Putamen (tissue), 1 donor: Measurements from ENCODE around the gene SH2D6.
"Not testable (repeated sequence)": the region's sequence is repeated elsewhere in the genome, so short reads cannot be mapped to it uniquely, and the experiment has no call there.

Experiments used
- DNase-seq: peaks from one replicate; pipeline ENCODE4 v3.0.0-alpha.2; 2016; ENCODE audit warnings: low spot score

The SH2D6 gene

DNA sequence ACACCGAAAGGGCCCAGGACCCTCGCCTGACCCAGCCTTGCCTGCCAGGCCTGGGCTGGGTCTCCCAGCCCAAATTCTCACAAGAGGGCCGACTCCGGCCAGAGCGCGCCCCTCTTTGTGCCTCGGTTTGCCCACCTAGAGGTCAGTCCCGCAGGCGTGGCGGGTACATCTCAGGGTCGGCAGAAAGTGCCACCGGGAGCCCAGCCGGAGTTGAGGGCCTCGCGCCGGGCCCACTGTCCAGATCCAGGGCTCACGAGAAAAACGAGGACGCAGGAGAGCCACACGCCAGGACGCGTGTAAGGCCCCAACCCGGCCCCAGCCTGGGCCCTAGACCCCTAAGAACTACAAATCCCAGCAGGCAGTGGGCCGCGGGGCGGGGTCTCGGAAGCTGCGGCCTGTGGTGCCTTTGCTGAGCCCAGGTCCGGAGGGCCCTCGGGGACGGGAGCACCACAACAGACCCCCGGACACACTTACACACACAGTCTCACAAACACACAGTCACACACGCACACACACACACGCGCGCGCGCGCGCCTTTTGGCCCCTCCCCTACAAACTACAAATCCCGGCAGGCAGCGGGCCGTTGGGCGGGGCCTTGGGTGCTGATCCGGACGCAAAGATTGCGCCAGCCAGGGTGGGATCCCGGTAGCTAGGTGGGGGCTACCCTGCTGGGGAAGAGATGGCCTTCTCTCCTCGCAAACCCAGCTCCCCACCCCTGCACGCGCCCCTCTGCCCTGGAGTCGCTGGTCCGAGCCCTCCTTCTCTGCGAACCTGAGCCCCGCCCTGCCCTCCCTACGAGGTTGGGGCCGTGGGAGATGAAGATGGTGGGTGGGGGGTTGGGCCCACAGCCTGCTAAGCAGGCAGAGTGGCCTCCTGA is at the start of gene SH2D6:
TSS of gene SH2D6 (plus strand) at position 583 of the 877 bp plus-strand sequence. CDS start 10,752 bp downstream, outside the sequence.
- DNase-seq = peak; percentile 84

DNA sequence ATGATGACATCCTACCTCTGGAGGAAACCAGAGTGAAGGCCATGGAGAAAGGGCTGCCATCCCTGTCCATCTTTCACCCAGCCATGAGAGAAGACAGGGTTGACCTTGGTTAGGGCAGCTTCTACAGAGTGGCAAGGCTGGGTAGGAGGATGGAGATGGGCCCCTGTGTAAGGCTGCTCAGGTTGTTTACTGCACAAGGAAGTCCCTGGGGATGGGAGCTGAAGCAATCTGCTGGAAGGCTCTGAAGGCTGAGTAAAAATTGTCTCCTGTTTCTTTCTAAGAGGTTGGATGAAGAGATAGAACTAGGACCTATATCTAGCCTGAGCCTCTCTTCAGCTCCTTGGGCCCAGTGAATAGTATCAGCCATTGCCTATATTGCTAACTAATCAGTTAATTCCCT is 49.6 kb upstream of the SH2D6 start:
- no peak for DNase-seq

DNA sequence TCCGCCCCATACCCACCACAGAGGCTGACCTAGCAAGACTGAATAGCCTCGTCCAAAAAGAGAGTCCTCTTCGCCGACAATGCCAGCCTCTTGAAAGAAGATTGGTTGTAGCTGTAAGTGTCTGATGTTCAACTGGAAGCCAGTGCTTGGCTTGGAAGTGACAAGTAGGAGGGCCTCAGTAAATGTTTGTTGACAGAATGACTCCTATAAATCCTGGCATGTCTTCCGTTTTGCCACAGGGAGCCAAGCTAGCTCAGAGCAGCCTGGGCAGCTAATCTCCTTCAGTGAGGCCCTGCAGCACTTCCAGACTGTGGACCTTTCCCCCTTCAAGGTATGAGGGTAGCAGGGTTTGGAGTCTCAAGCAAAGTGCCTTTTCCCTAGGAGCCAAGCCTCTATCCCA is 49.0 kb upstream of the SH2D6 start:
- DNase-seq = no peak

- no peak for DNase-seq
Measured at GRCh38 chr2:85371045-85371444, 47.5 kb upstream of the SH2D6 start.

GRCh38 chr2:85376291-85377065 is 42.0 kb upstream of the SH2D6 start:
- DNase-seq = no peak

- no peak for DNase-seq
Measured at GRCh38 chr2:85377083-85377482, 41.4 kb upstream of the SH2D6 start.

- DNase-seq = no peak
Measured at GRCh38 chr2:85378257-85378656, 40.3 kb upstream of the SH2D6 start.

DNA sequence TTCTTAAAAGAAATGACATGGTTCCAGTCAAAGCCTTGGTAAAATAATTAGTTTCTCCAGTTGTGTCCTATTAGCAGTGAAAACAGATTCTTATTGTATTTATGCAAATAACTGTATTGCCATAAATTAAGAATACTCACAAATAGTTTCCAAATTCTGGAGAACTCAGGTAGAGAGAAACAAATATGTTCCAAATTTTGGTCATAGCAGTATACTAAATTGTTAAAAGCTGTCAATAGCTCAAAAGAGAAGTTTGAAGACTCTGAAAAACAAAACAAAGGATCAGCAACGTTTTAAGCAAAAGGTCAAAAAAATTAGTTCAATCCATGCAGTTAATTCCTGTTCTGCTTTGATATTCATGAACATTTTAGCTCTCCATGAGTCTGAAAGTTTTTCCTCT is 38.5 kb upstream of the SH2D6 start:
- no peak for DNase-seq

- not testable (repeated sequence) for DNase-seq
Measured at GRCh38 chr2:85383151-85383550, 35.4 kb upstream of the SH2D6 start.

- DNase-seq = no peak
Measured at GRCh38 chr2:85383850-85384249, 34.7 kb upstream of the SH2D6 start.

DNA sequence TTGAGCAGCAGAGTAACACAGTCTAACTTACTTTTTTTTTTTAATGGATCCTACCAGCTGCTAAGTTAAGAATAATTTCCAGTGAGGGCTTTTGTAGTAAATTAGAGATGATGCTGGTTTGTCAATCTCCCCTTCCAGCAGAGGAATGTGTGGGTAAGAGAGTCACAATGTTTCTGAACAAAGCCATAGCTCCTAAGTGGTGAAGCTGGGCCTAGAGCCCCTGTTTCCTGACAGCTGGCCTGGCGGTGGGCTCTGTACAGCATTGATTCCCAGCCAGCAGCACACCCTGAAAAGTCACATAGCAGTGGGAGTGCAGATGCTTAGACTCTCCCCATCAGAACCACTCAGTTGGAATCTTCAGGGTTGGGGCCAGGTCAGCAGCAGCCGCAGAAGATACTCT is 32.8 kb upstream of the SH2D6 start:
- DNase-seq = no peak

DNA sequence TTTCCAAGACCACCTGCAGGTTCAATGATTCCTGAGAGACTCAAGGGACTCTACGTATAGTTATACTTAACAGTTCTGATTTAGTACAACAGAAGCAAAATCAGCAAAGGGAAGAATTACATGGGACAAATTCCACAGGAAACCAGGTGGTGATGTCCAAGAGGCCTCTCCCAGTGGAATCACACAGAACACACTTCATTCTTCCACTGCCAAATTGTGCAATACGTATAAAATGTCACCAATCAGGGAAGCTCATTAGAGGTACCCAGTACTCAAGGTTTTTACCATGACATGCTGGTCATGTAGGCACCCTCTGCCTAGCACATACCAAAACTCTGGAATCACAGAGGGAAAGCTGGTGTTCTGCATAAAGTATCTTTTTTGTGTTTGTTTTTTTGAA is 30.8 kb upstream of the SH2D6 start:
- no peak for DNase-seq

- DNase-seq = no peak
Measured at GRCh38 chr2:85388878-85389538, 29.5 kb upstream of the SH2D6 start.

DNA sequence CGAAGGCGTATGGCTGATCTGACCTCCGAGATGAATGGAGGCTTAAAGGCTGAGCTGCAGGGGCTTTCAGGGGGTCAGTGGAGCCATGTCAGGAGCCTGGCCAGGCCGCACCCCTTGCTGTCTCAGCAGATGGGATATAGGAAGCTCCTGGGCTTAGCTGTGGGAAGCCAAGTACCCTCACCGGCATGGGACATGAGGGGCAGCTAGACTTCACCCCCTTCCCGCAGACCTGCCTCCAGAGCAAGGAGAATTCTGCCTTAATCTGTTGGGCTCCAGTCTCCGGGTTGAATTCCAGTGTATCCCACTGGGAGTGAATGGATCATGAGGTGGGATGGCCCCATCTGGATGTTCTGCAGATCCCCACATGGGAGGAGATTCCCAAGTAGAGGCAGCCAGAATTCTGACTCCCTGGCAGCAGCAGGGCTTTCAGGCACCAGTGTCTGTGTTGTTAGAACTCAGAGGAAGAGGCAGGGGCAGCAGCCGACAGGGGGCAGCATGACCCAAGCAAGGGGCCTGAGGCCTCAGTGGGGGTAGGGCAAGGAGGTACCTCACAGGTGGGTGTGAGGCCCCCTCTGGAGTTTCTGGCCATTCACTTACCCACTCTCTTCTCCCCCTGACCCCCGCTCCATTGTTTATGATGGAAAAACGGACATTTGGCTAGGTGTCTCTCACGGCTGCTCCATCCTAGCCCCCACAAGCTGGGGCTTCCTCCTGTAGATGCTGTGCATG is 27.4 kb upstream of the SH2D6 start:
- no peak for DNase-seq

- no peak for DNase-seq
Measured at GRCh38 chr2:85393836-85394235, 24.7 kb upstream of the SH2D6 start.

- DNase-seq = peak; percentile 81
Measured at GRCh38 chr2:85394261-85394681, 24.2 kb upstream of the SH2D6 start.

GRCh38 chr2:85394976-85395375 is 23.5 kb upstream of the SH2D6 start:
- no peak for DNase-seq

GRCh38 chr2:85395912-85396475 is 22.5 kb upstream of the SH2D6 start:
- DNase-seq = no peak

GRCh38 chr2:85396531-85397470 is 21.7 kb upstream of the SH2D6 start:
- no peak for DNase-seq

- DNase-seq = no peak
Measured at GRCh38 chr2:85397925-85398331, 20.6 kb upstream of the SH2D6 start.
